PC-3 (cell line): Measurements from ENCODE around the gene HDAC11.

ENCODE experiments used
- CTCF ChIP-seq: fragments of 300-600 bp; sonication (generic); conservative IDR thresholded peaks from 2 replicates; pipeline ENCODE4 v1.5.1; 2017; ENCODE audit warnings: antibody characterized with exemption, low read depth, mild to moderate bottlenecking, low read length
- EZH2 ChIP-seq: fragments of 300-600 bp; sonication (generic); IDR thresholded peaks from one replicate; pipeline ENCODE4 v1.6.1; 2017; ENCODE audit warnings: antibody characterized with exemption, mild to moderate bottlenecking, low read length; ENCODE audit not compliant: unreplicated experiment
- EZH2phosphoT487 ChIP-seq: fragments of 300-600 bp; sonication (generic); IDR thresholded peaks from 2 replicates; pipeline ENCODE4 v1.6.1; 2018; ENCODE audit warnings: mild to moderate bottlenecking, antibody characterized with exemption, low read length, borderline replicate concordance

GRCh38 chr3:13474021-13474420 lies 6.1 kb upstream of the HDAC11 start:
- no peak for TF ChIP-seq CTCF
- no peak for TF ChIP-seq EZH2
- TF ChIP-seq EZH2phosphoT487, result no peak
